Stimulated activated CD4-positive, alpha-beta T cell treated with anti-CD3 and anti-CD28 coated beads, Interleukin-1b, Interleukin-23, amount 100 ng/mL, for 4 hours (primary cell): ENCODE measurements around the gene FGF3.

ENCODE experiments used
- DNase-seq, 2 donors: peaks; one replicate each; pipeline ENCODE4 v3.0.0-alpha.2; 2020; ENCODE audit warnings: low read depth in 2 of 2

The FGF3 gene

GRCh38 chr11:69818603-69819441, at the start of gene FGF3:
Gene FGF3 (minus strand): TSS chr11:69819416. CDS start chr11:69818933, 483 bp downstream.
- DNase-seq, result no peak

GRCh38 chr11:69868871-69869270, 49.7 kb upstream of the FGF3 start:
- DNase-seq, result no peak

- no peak for DNase-seq
Measured at GRCh38 chr11:69868006-69868810, 49.0 kb upstream of the FGF3 start.

- no peak for DNase-seq
Measured at GRCh38 chr11:69867076-69868005, 48.1 kb upstream of the FGF3 start.

GRCh38 chr11:69866648-69867047, 47.4 kb upstream of the FGF3 start:
- no peak for DNase-seq

GRCh38 chr11:69865707-69866106, 46.5 kb upstream of the FGF3 start:
- no peak for DNase-seq

GRCh38 chr11:69864686-69865661, 45.8 kb upstream of the FGF3 start:
- no peak for DNase-seq

GRCh38 chr11:69863544-69864200, 44.5 kb upstream of the FGF3 start:
- DNase-seq, result no peak

- no peak for DNase-seq
Measured at GRCh38 chr11:69862797-69863543, 43.8 kb upstream of the FGF3 start.

- no peak for DNase-seq
Measured at GRCh38 chr11:69862331-69862771, 43.1 kb upstream of the FGF3 start.

GRCh38 chr11:69861901-69862300, 42.7 kb upstream of the FGF3 start:
- no peak for DNase-seq

GRCh38 chr11:69860796-69861445, 41.7 kb upstream of the FGF3 start:
- no peak for DNase-seq

- DNase-seq, result no peak
Measured at GRCh38 chr11:69860244-69860643, 41.0 kb upstream of the FGF3 start.

GRCh38 chr11:69859275-69859934, 40.2 kb upstream of the FGF3 start:
- no peak for DNase-seq

- no peak for DNase-seq
Measured at GRCh38 chr11:69855421-69855820, 36.2 kb upstream of the FGF3 start.

- DNase-seq, result no peak
Measured at GRCh38 chr11:69854713-69855112, 35.5 kb upstream of the FGF3 start.

GRCh38 chr11:69852056-69852455, 32.8 kb upstream of the FGF3 start:
- no peak for DNase-seq

GRCh38 chr11:69848201-69848600, 29.0 kb upstream of the FGF3 start:
- DNase-seq, result no peak
